Stomach smooth muscle (tissue), 2 donors: ENCODE data around the gene CTNNA3.

ENCODE experiments used
- H3K27ac ChIP-seq: one replicate; pipeline ENCODE4 v1.7.0; 2013; ENCODE audit warnings: mild to moderate bottlenecking, low read length, inconsistent platforms
- H3K27me3 ChIP-seq, 2 donors: one replicate each; pipeline ENCODE4 v1.7.0; 2013; ENCODE audit warnings: low read length in 2 of 2; ENCODE audit not compliant: insufficient read depth in 2 of 2, control insufficient read depth in 1 of 2
- H3K36me3 ChIP-seq, 2 donors: one replicate each; pipeline ENCODE4 v1.7.0; 2013; ENCODE audit warnings: low read length in 2 of 2; ENCODE audit not compliant: control insufficient read depth in 2 of 2, insufficient read depth in 2 of 2
- H3K4me1 ChIP-seq: one replicate; pipeline ENCODE4 v1.7.0; 2013; ENCODE audit warnings: low read length; ENCODE audit not compliant: control insufficient read depth, insufficient read depth
- H3K4me3 ChIP-seq, 2 donors: one replicate each; pipeline ENCODE4 v1.7.0; 2013; ENCODE audit warnings: low read length in 2 of 2
- H3K9ac ChIP-seq, 2 donors: one replicate each; pipeline ENCODE4 v1.7.0; 2013; ENCODE audit warnings: low read length in 2 of 2, mild to moderate bottlenecking in 1 of 2
- H3K9me3 ChIP-seq, 2 donors: one replicate each; pipeline ENCODE4 v1.7.0; 2013; ENCODE audit warnings: low read length in 2 of 2; ENCODE audit not compliant: control insufficient read depth in 2 of 2
- donor health status: healthy.
- donor health status: Pancreatic carcinoma.

Gene CTNNA3

GRCh38 chr10:65900271-65900670 is 1795.7 kb downstream of the CTNNA3 start:
- H3K27me3 ChIP-seq: no peaks in the 10 kb centered on the region
- H3K4me1 ChIP-seq: no peaks in the 10 kb centered on the region

GRCh38 chr10:65898055-65898454 is 1797.9 kb downstream of the CTNNA3 start:
- H3K9ac ChIP-seq: no peak overlapping the region

More at GRCh38 chr10:65900271-65900670, 1795.7 kb downstream of the CTNNA3 start:
- Histone ChIP-seq H3K9ac (no peak overlapping the region), H3K36me3 (no peaks in the 10 kb centered on the region), H3K4me3 (no peak overlapping the region), H3K9me3 (no peaks in the 10 kb centered on the region), H3K27ac (no peak overlapping the region)

GRCh38 chr10:65894961-65895360 is 1801.0 kb downstream of the CTNNA3 start:
- Histone ChIP-seq H3K9me3 (no peaks in the 10 kb centered on the region), H3K27ac (no peak overlapping the region), H3K9ac (no peak overlapping the region), H3K4me1 (no peaks in the 10 kb centered on the region), H3K36me3 (no peaks in the 10 kb centered on the region), H3K4me3 (no peak overlapping the region), H3K27me3 (no peaks in the 10 kb centered on the region)

More at GRCh38 chr10:65898055-65898454, 1797.9 kb downstream of the CTNNA3 start:
- Histone ChIP-seq H3K36me3 (no peaks in the 10 kb centered on the region), H3K27ac (no peak overlapping the region), H3K4me1 (no peaks in the 10 kb centered on the region), H3K4me3 (no peak overlapping the region), H3K9me3 (no peaks in the 10 kb centered on the region), H3K27me3 (no peaks in the 10 kb centered on the region)

- H3K9me3 ChIP-seq: no peaks in the 10 kb centered on the region
- H3K4me1 ChIP-seq: no peaks in the 10 kb centered on the region
- no peaks in the 10 kb centered on the region for H3K36me3 ChIP-seq
- H3K27me3 ChIP-seq: no peaks in the 10 kb centered on the region
- no peak overlapping the region for H3K4me3 ChIP-seq
- no peak overlapping the region for H3K27ac ChIP-seq
- H3K9ac ChIP-seq: no peak overlapping the region
Measured at GRCh38 chr10:65894379-65894778, 1801.6 kb downstream of the CTNNA3 start.

- H3K4me1 ChIP-seq: no peaks in the 10 kb centered on the region
- H3K27me3 ChIP-seq: no peaks in the 10 kb centered on the region
- no peak overlapping the region for H3K4me3 ChIP-seq
- H3K9ac ChIP-seq: no peak overlapping the region
- no peaks in the 10 kb centered on the region for H3K36me3 ChIP-seq
- no peak overlapping the region for H3K27ac ChIP-seq
- H3K9me3 ChIP-seq: no peaks in the 10 kb centered on the region
Measured at GRCh38 chr10:65893676-65894075, 1802.3 kb downstream of the CTNNA3 start.

GRCh38 chr10:65892284-65892683 is 1803.7 kb downstream of the CTNNA3 start:
- H3K27me3 ChIP-seq: no peaks in the 10 kb centered on the region
- no peaks in the 10 kb centered on the region for H3K36me3 ChIP-seq
- no peak overlapping the region for H3K27ac ChIP-seq
- no peak overlapping the region for H3K4me3 ChIP-seq
- no peak overlapping the region for H3K9ac ChIP-seq
- H3K4me1 ChIP-seq: no peaks in the 10 kb centered on the region
- H3K9me3 ChIP-seq: peaks cover 0 to 3% of the 10 kb centered on the region in 2 donors

GRCh38 chr10:65891073-65891981 is 1804.7 kb downstream of the CTNNA3 start:
- Histone ChIP-seq H3K27me3 (no peaks in the 10 kb centered on the region), H3K9me3 (peaks cover 0 to 3% of the 10 kb centered on the region in 2 donors), H3K4me3 (no peak overlapping the region), H3K36me3 (no peaks in the 10 kb centered on the region), H3K4me1 (no peaks in the 10 kb centered on the region), H3K9ac (no peak overlapping the region), H3K27ac (no peak overlapping the region)

- Histone ChIP-seq H3K4me1 (no peaks in the 10 kb centered on the region), H3K9ac (no peak overlapping the region), H3K27me3 (no peaks in the 10 kb centered on the region), H3K4me3 (no peak overlapping the region), H3K27ac (no peak overlapping the region), H3K9me3 (no peaks in the 10 kb centered on the region), H3K36me3 (no peaks in the 10 kb centered on the region)
Measured at GRCh38 chr10:65864529-65864928, 1831.5 kb downstream of the CTNNA3 start.

GRCh38 chr10:65864036-65864435 is 1832.0 kb downstream of the CTNNA3 start:
- no peaks in the 10 kb centered on the region for H3K27me3 ChIP-seq
- H3K4me3 ChIP-seq: no peak overlapping the region
- H3K4me1 ChIP-seq: no peaks in the 10 kb centered on the region
- H3K9ac ChIP-seq: no peak overlapping the region
- H3K9me3 ChIP-seq: no peaks in the 10 kb centered on the region
- no peak overlapping the region for H3K27ac ChIP-seq
- no peaks in the 10 kb centered on the region for H3K36me3 ChIP-seq
